ENCODE data around the gene TMEM165.

TMEM165 gene

GRCh38 chr4:55363691-55364351 lies 31.9 kb upstream of the TMEM165 start:
- Histone ChIP-seq H3K9me3 (ENCODE audit: insufficient read depth, low read length) (no peaks in the 10 kb centered on the region), H3K4me2 (ENCODE audit: low read length) (no peak overlapping the region), H3K36me3 (replicated peaks; ENCODE audit: low read depth, low read length) (peaks cover 2% of the 10 kb centered on the region), H3K4me1 (ENCODE audit: low read length) (peaks cover 4% of the 10 kb centered on the region), H2AFZ (ENCODE audit: low read depth, low read length) (no peak overlapping the region), H3K79me2 (ENCODE audit: low read length) (no peaks in the 10 kb centered on the region), H3K9ac (ENCODE audit: low read length) (no peak overlapping the region), H3K27ac (ENCODE audit: low read length) (no peak overlapping the region), H3K4me3 (ENCODE audit: low read length) (no peak overlapping the region), H3K27me3 (ENCODE audit: low read depth, low read length) (no peaks in the 10 kb centered on the region), H4K20me1 (ENCODE audit: insufficient read depth, low read length) (no peaks in the 10 kb centered on the region)
- TF ChIP-seq EZH2phosphoT487 (IDR thresholded peaks at IDR 0.05; ENCODE audit: low read depth) (no peak), CTCF (IDR thresholded peaks at IDR 0.05; ENCODE audit: low read depth, low read length) (no peak)

- Histone ChIP-seq H3K9ac (ENCODE audit: low read length) (no peak overlapping the region), H3K9me3 (ENCODE audit: insufficient read depth, low read length) (no peaks in the 10 kb centered on the region), H3K4me1 (ENCODE audit: low read length) (no peaks in the 10 kb centered on the region), H3K27me3 (ENCODE audit: low read depth, low read length) (no peaks in the 10 kb centered on the region), H3K4me2 (ENCODE audit: low read length) (no peak overlapping the region), H4K20me1 (ENCODE audit: insufficient read depth, low read length) (no peaks in the 10 kb centered on the region), H3K79me2 (ENCODE audit: low read length) (no peaks in the 10 kb centered on the region), H2AFZ (ENCODE audit: low read depth, low read length) (no peak overlapping the region), H3K4me3 (ENCODE audit: low read length) (no peak overlapping the region), H3K27ac (ENCODE audit: low read length) (no peak overlapping the region), H3K36me3 (replicated peaks; ENCODE audit: low read depth, low read length) (peaks cover 5% of the 10 kb centered on the region)
- TF ChIP-seq CTCF (IDR thresholded peaks at IDR 0.05; ENCODE audit: low read depth, low read length) = no peak
- TF ChIP-seq EZH2phosphoT487 (IDR thresholded peaks at IDR 0.05; ENCODE audit: low read depth) = no peak
Observed at GRCh38 chr4:55364691-55365344, 30.9 kb upstream of the TMEM165 start.

- no peak overlapping the region for H3K4me2 ChIP-seq (ENCODE audit: low read length)
- no peaks in the 10 kb centered on the region for H3K9me3 ChIP-seq (ENCODE audit: insufficient read depth, low read length)
- H3K36me3 ChIP-seq (replicated peaks; ENCODE audit: low read depth, low read length) = peaks cover 5% of the 10 kb centered on the region
- TF ChIP-seq EZH2phosphoT487 (IDR thresholded peaks at IDR 0.05; ENCODE audit: low read depth) (no peak), CTCF (IDR thresholded peaks at IDR 0.05; ENCODE audit: low read depth, low read length) (no peak)
- no peak overlapping the region for H2AFZ ChIP-seq (ENCODE audit: low read depth, low read length)
- H3K79me2 ChIP-seq (ENCODE audit: low read length) = no peaks in the 10 kb centered on the region
- no peaks in the 10 kb centered on the region for H4K20me1 ChIP-seq (ENCODE audit: insufficient read depth, low read length)
- no peak overlapping the region for H3K27ac ChIP-seq (ENCODE audit: low read length)
- no peaks in the 10 kb centered on the region for H3K4me1 ChIP-seq (ENCODE audit: low read length)
- H3K27me3 ChIP-seq (ENCODE audit: low read depth, low read length) = no peaks in the 10 kb centered on the region
- no peak overlapping the region for H3K9ac ChIP-seq (ENCODE audit: low read length)
- no peak overlapping the region for H3K4me3 ChIP-seq (ENCODE audit: low read length)
Observed at GRCh38 chr4:55365345-55365728, 30.4 kb upstream of the TMEM165 start.

- no peak overlapping the region for H3K4me2 ChIP-seq (ENCODE audit: low read length)
- no peak overlapping the region for H3K4me3 ChIP-seq (ENCODE audit: low read length)
- no peak overlapping the region for H3K9ac ChIP-seq (ENCODE audit: low read length)
- no peaks in the 10 kb centered on the region for H3K27me3 ChIP-seq (ENCODE audit: low read depth, low read length)
- no peaks in the 10 kb centered on the region for H3K79me2 ChIP-seq (ENCODE audit: low read length)
- H3K36me3 ChIP-seq (replicated peaks; ENCODE audit: low read depth, low read length) = peaks cover 5% of the 10 kb centered on the region
- H3K27ac ChIP-seq (ENCODE audit: low read length) = no peak overlapping the region
- H3K9me3 ChIP-seq (ENCODE audit: insufficient read depth, low read length) = no peaks in the 10 kb centered on the region
- H4K20me1 ChIP-seq (ENCODE audit: insufficient read depth, low read length) = no peaks in the 10 kb centered on the region
- no peak overlapping the region for H2AFZ ChIP-seq (ENCODE audit: low read depth, low read length)
- no peak for TF ChIP-seq CTCF (IDR thresholded peaks at IDR 0.05; ENCODE audit: low read depth, low read length)
- no peak for TF ChIP-seq EZH2phosphoT487 (IDR thresholded peaks at IDR 0.05; ENCODE audit: low read depth)
- no peaks in the 10 kb centered on the region for H3K4me1 ChIP-seq (ENCODE audit: low read length)
Observed at GRCh38 chr4:55366621-55367020, 29.1 kb upstream of the TMEM165 start.
